ENCODE data around the gene ATAD3C.
"Not testable (repeated sequence)": the region's sequence is repeated elsewhere in the genome, so short reads cannot be mapped to it uniquely, and the experiment has no call there.

DNA sequence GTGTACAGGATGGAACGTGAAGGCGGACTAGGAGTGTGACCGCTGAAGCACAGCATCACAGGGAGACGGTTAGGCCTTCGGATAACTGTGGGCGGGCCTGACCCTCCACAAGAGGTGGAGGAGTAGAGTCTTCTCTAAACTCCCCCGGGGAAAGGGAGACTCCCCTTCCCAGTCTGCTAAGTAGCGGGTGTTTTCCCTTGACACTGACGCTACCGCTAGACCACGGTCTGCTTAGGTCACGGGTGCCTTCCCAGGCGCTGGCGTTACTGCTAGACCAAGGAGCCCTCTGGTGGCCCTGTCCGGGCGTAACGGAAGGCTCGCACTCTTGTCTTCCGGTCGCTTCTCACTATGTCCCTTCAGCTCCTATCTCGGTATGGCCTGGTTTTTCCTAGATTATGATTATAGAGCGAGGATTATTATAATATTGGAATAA is 55.9 kb downstream of the ATAD3C start:
- TF ChIP-seq, protein P1, sequence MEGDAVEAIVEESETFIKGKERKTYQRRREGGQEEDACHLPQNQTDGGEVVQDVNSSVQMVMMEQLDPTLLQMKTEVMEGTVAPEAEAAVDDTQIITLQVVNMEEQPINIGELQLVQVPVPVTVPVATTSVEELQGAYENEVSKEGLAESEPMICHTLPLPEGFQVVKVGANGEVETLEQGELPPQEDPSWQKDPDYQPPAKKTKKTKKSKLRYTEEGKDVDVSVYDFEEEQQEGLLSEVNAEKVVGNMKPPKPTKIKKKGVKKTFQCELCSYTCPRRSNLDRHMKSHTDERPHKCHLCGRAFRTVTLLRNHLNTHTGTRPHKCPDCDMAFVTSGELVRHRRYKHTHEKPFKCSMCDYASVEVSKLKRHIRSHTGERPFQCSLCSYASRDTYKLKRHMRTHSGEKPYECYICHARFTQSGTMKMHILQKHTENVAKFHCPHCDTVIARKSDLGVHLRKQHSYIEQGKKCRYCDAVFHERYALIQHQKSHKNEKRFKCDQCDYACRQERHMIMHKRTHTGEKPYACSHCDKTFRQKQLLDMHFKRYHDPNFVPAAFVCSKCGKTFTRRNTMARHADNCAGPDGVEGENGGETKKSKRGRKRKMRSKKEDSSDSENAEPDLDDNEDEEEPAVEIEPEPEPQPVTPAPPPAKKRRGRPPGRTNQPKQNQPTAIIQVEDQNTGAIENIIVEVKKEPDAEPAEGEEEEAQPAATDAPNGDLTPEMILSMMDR (IDR thresholded peaks at IDR 0.05): peak in 10 of 12 donors; percentile 17 to 48 (median 31)
- not testable (repeated sequence) for TF ChIP-seq POLR2A (IDR thresholded peaks at IDR 0.05)

Measured in heart left ventricle (tissue), 13 donors.